Smooth muscle cell (in vitro differentiated cells): ENCODE measurements around the gene ADORA1. TPM values are rescaled to one million over a fixed set of nuclear protein-coding genes. Genes with fewer than 3 reads are reported as not detected.

Source experiments
- DNase-seq: peaks from one replicate; lab custom pipeline; 2025; ENCODE audit not compliant: unreplicated experiment; lab: John Stamatoyannopoulos, UW
- H2AFZ ChIP-seq: fragments of 200-600 bp; sonication (generic); 2 replicates; pipeline ENCODE4 v1.6.0; 2016; ENCODE audit warnings: antibody characterized with exemption, low read depth, mild to moderate bottlenecking
- H3F3A ChIP-seq: fragments of 200-600 bp; sonication (generic); 2 replicates; pipeline ENCODE4 v1.6.0; 2017; ENCODE audit warnings: antibody characterized with exemption, low read depth
- H3K27ac ChIP-seq: fragments of 200-600 bp; sonication (generic); 2 replicates; pipeline ENCODE4 v1.5.1; 2016; ENCODE audit warnings: low read depth, mild to moderate bottlenecking
- H3K27me3 ChIP-seq: fragments of 200-600 bp; sonication (generic); 2 replicates; pipeline ENCODE4 v1.6.1; 2016; ENCODE audit warnings: low read depth, mild to moderate bottlenecking
- H3K36me3 ChIP-seq: fragments of 200-600 bp; sonication (generic); 2 replicates; pipeline ENCODE4 v1.5.1; 2016; ENCODE audit warnings: low read depth
- H3K4me1 ChIP-seq: fragments of 200-600 bp; sonication (generic); 2 replicates; pipeline ENCODE4 v1.5.1; 2016; ENCODE audit warnings: low read depth
- H3K4me2 ChIP-seq: fragments of 200-600 bp; sonication (generic); 2 replicates; pipeline ENCODE4 v1.6.0; 2016; ENCODE audit warnings: mild to moderate bottlenecking
- H3K4me3 ChIP-seq: fragments of 200-600 bp; sonication (generic); 2 replicates; pipeline ENCODE4 v1.5.1; 2016; ENCODE audit warnings: mild to moderate bottlenecking
- H3K79me2 ChIP-seq: fragments of 200-600 bp; sonication (generic); 2 replicates; pipeline ENCODE4 v1.6.0; 2016; ENCODE audit warnings: low read depth, mild to moderate bottlenecking
- H3K9ac ChIP-seq: fragments of 200-600 bp; sonication (generic); 2 replicates; pipeline ENCODE4 v1.6.0; 2016; ENCODE audit warnings: low read depth
- H3K9me3 ChIP-seq: fragments of 200-600 bp; sonication (generic); replicated peaks from 2 replicates; pipeline ENCODE4 v1.5.1; 2016; ENCODE audit warnings: low read depth
- H4K20me1 ChIP-seq: fragments of 200-600 bp; sonication (generic); 2 replicates; pipeline ENCODE4 v1.6.0; 2016; ENCODE audit warnings: low read depth
- WGBS: methylation state at CpG from one replicate; pipeline ENCODE4 v1.1.7; 2016; ENCODE audit warnings: low lambda C conversion rate; 5-methylcytosine and 5-hydroxymethylcytosine counted together
- polyA plus RNA-seq: library from polyadenylated mRNA; unstranded; fragments of >200 nt; fragmentation: Nextera tagmentation; extraction: Ambion mirVana; gene quantifications from 2 replicates; pipeline ENCODE4 v1.2.1, GENCODE V29; 2016
- total RNA-seq: library from RNA; depleted of rRNA; stranded (reverse); fragments of >200 nt; gene quantifications from 2 replicates; pipeline ENCODE4 v1.2.3, GENCODE V29; 2014
- TF ChIP-seq, protein P1 (sequence below): fragments of 200-600 bp; sonication (generic); IDR thresholded peaks from 2 replicates; pipeline ENCODE4 v1.5.1; 2017; ENCODE audit warnings: borderline replicate concordance, mild to moderate bottlenecking, antibody characterized with exemption; ENCODE audit not compliant: insufficient read depth, poor library complexity, severe bottlenecking

ADORA1 gene
- total and polyA plus RNA-seq, 2 experiments from 2014 or later, result 16.0 to 18.0 TPM

DNA sequence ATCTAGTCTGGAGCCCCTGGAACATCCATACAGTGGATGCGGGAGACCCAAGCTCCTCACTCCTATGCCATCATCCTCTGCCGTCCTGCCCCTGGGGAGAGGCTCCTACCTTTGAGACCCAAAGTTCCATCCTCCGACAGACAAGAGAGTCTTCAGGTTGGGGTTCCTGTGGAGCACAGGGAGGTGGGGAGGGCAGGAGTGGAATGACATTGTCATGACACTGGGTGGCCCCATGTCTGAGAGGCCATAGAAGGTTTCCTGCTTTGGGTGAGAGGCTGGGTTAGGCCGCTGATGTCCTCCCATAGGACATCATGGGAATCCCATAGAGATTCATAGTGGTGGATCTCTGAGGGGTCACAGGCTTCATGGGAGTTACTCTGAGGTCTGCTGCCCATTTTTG, 56.9 kb downstream of the ADORA1 start:
- Histone ChIP-seq H3F3A (peaks cover 7% of the 10 kb centered on the region), H3K79me2 (no peaks in the 10 kb centered on the region), H3K9me3 (no peaks in the 10 kb centered on the region), H4K20me1 (no peaks in the 10 kb centered on the region), H2AFZ (no peak overlapping the region), H3K27ac (no peak overlapping the region), H3K4me3 (no peak overlapping the region), H3K4me2 (no peak overlapping the region), H3K27me3 (no peaks in the 10 kb centered on the region), H3K4me1 (peaks cover 38% of the 10 kb centered on the region), H3K9ac (no peak overlapping the region), H3K36me3 (no peaks in the 10 kb centered on the region)
- TF ChIP-seq, protein P1, sequence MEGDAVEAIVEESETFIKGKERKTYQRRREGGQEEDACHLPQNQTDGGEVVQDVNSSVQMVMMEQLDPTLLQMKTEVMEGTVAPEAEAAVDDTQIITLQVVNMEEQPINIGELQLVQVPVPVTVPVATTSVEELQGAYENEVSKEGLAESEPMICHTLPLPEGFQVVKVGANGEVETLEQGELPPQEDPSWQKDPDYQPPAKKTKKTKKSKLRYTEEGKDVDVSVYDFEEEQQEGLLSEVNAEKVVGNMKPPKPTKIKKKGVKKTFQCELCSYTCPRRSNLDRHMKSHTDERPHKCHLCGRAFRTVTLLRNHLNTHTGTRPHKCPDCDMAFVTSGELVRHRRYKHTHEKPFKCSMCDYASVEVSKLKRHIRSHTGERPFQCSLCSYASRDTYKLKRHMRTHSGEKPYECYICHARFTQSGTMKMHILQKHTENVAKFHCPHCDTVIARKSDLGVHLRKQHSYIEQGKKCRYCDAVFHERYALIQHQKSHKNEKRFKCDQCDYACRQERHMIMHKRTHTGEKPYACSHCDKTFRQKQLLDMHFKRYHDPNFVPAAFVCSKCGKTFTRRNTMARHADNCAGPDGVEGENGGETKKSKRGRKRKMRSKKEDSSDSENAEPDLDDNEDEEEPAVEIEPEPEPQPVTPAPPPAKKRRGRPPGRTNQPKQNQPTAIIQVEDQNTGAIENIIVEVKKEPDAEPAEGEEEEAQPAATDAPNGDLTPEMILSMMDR, result no peak
- WGBS, result 89% methylated on average over 4 of the region's 4 CpGs
- no peak for DNase-seq

DNA sequence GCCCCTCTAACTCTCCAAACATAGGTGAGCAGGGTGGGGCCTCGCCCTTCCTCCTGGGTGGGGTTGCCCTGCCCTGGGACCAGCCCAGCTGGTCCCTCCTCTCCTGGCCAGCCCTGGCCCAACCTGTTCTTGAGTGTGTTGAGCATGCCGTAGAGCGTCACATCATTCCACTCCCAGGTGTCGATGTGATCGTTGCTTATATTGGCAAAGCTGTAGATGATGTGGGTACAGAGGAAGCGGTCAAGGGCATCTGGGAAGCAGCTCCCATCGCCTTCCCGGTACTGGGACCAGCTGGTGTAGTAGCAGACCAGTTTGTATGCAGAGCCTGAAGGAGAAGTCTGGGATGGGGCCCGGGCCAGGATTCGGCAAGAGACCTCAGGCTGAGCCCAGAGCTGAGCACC, 57.5 kb downstream of the ADORA1 start:
- no peak for DNase-seq
- Histone ChIP-seq H3K79me2 (no peaks in the 10 kb centered on the region), H3K27me3 (no peaks in the 10 kb centered on the region), H2AFZ (no peak overlapping the region), H3K4me3 (no peak overlapping the region), H3K27ac (no peak overlapping the region), H3F3A (peaks cover 7% of the 10 kb centered on the region), H3K9ac (no peak overlapping the region), H3K36me3 (no peaks in the 10 kb centered on the region), H4K20me1 (no peaks in the 10 kb centered on the region), H3K4me2 (no peak overlapping the region), H3K9me3 (no peaks in the 10 kb centered on the region), H3K4me1 (peaks cover 38% of the 10 kb centered on the region)
- 94% methylated on average over 10 of the region's 10 CpGs for WGBS
- TF ChIP-seq, protein P1, result no peak

DNA sequence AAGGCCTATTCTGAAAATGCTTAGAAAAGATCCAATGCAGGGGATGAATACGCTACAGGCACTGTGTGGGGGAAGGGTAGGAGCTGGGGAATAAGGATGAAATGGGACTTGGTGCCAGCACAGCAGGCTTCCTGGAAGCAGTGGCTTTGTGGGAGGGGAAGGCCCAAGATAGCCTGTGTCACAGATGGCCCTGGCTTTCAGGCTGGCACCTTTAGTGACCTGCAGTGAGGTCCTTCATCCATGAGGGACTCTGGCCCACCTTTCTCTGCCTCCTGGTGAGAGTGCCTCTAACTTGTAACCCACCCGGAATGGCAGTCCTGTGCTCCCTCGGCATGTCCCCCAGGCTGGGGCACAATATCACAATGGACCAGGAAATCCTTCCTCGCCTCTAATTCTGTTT, 58.1 kb downstream of the ADORA1 start:
- Histone ChIP-seq H3K79me2 (no peaks in the 10 kb centered on the region), H3K36me3 (no peaks in the 10 kb centered on the region), H3F3A (peaks cover 12% of the 10 kb centered on the region), H3K4me2 (no peak overlapping the region), H3K9me3 (no peaks in the 10 kb centered on the region), H3K4me3 (no peak overlapping the region), H2AFZ (no peak overlapping the region), H3K4me1 (peaks cover 38% of the 10 kb centered on the region), H4K20me1 (no peaks in the 10 kb centered on the region), H3K27ac (no peak overlapping the region), H3K9ac (no peak overlapping the region), H3K27me3 (no peaks in the 10 kb centered on the region)
- WGBS, result 83% methylated on average over 4 of the region's 4 CpGs
- TF ChIP-seq, protein P1, result no peak
- no peak for DNase-seq

DNA sequence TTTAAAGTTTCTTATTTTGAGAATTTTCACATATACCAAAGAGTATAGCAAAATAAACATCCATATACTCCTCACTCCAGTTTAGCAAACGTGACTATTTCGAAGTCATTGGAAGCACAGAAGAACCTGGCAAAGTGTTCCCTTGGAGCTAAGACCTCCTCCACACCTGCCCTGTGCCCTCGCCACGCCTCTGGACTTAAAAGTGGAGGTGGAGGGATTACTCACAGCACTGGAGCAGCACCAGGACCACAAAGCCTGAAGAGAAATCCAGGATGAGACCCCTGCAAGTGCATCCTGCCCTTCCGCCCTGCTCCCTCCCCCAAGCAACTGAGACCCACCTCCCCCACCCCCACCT, 58.5 kb downstream of the ADORA1 start:
- no peak overlapping the region for H3K27ac ChIP-seq
- H3K79me2 ChIP-seq, result no peaks in the 10 kb centered on the region
- H3K4me3 ChIP-seq, result no peak overlapping the region
- no peaks in the 10 kb centered on the region for H3K9me3 ChIP-seq
- peaks cover 15% of the 10 kb centered on the region for H3F3A ChIP-seq
- H3K9ac ChIP-seq, result no peak overlapping the region
- TF ChIP-seq, protein P1, result no peak
- peak overlapping the region; percentile 73 for H3K4me2 ChIP-seq
- H3K36me3 ChIP-seq, result no peaks in the 10 kb centered on the region
- H2AFZ ChIP-seq, result no peak overlapping the region
- H3K27me3 ChIP-seq, result no peaks in the 10 kb centered on the region
- WGBS, result 86% methylated on average over 4 of the region's 5 CpGs
- no peaks in the 10 kb centered on the region for H4K20me1 ChIP-seq
- H3K4me1 ChIP-seq, result peaks cover 38% of the 10 kb centered on the region
- no peak for DNase-seq
